Retina (tissue), 1 donor: Measurements from ENCODE around the gene NFATC1.
A peak's percentile ranks its signal among the peaks of the same experiment; 100 is the strongest.
"Not testable (repeated sequence)": the region's sequence is repeated elsewhere in the genome, so short reads cannot be mapped to it uniquely, and the experiment has no call there.

Source experiments
- DNase-seq: peaks from one replicate; pipeline ENCODE4 v3.0.0-alpha.2; 2016

Gene NFATC1

GRCh38 chr18:79376661-79377060, 19.1 kb upstream of the NFATC1 start:
- DNase-seq, result not testable (repeated sequence)

GRCh38 chr18:79377187-79377891, 18.4 kb upstream of the NFATC1 start:
- no peak for DNase-seq

- peak; percentile 92 for DNase-seq
Observed at GRCh38 chr18:79378536-79379250, 17.0 kb upstream of the NFATC1 start.

- no peak for DNase-seq
Observed at GRCh38 chr18:79379251-79379905, 16.4 kb upstream of the NFATC1 start.

- no peak for DNase-seq
Observed at GRCh38 chr18:79379931-79380815, 15.6 kb upstream of the NFATC1 start.

GRCh38 chr18:79380816-79381806, 14.6 kb upstream of the NFATC1 start:
- peak; percentile 74 for DNase-seq

GRCh38 chr18:79381811-79382311, 13.9 kb upstream of the NFATC1 start:
- DNase-seq, result no peak

- no peak for DNase-seq
Observed at GRCh38 chr18:79382681-79383387, 12.9 kb upstream of the NFATC1 start.

GRCh38 chr18:79383388-79384056, 12.2 kb upstream of the NFATC1 start:
- no peak for DNase-seq

- DNase-seq, result no peak
Observed at GRCh38 chr18:79384151-79384807, 11.5 kb upstream of the NFATC1 start.

GRCh38 chr18:79384834-79385233, 10.9 kb upstream of the NFATC1 start:
- no peak for DNase-seq

GRCh38 chr18:79385326-79385707, 10.4 kb upstream of the NFATC1 start:
- DNase-seq, result no peak

GRCh38 chr18:79385708-79386341, 9.9 kb upstream of the NFATC1 start:
- no peak for DNase-seq

GRCh38 chr18:79386547-79386946, 9.2 kb upstream of the NFATC1 start:
- DNase-seq, result no peak

- no peak for DNase-seq
Observed at GRCh38 chr18:79387214-79387613, 8.5 kb upstream of the NFATC1 start.

- no peak for DNase-seq
Observed at GRCh38 chr18:79387615-79388014, 8.1 kb upstream of the NFATC1 start.

- no peak for DNase-seq
Observed at GRCh38 chr18:79388043-79388442, 7.7 kb upstream of the NFATC1 start.

- no peak for DNase-seq
Observed at GRCh38 chr18:79389689-79390088, 6.0 kb upstream of the NFATC1 start.

- no peak for DNase-seq
Observed at GRCh38 chr18:79392226-79392625, 3.5 kb upstream of the NFATC1 start.
